ENCODE measurements around the gene JAKMIP3.

The JAKMIP3 gene

GRCh38 chr10:132065491-132066105 is at the start of gene JAKMIP3:
JAKMIP3 (plus strand) TSS chr10:132065946; CDS start chr10:132104809, 38,863 bp downstream.
- Histone ChIP-seq H3K36me3 (no peaks in the 10 kb centered on the region), H3K4me3 (peak within 1 kb of the TSS; percentile 39 to 53), H3K27me3 (peaks cover 0 to 7% of the 10 kb centered on the region in 2 donors), H3K9me3 (no peaks in the 10 kb centered on the region), H3K27ac (peak within 1 kb of the TSS in 1 of 2 donors; percentile 35), H3K4me1 (peaks cover 0 to 15% (median 9%) of the 10 kb centered on the region in 4 donors)
- peak; percentile 32 to 74 for DNase-seq
- intact Hi-C loops (cut with DNase I; ENCODE audit: low total_unique reads) = no loop called here
- TF ChIP-seq, protein P1, sequence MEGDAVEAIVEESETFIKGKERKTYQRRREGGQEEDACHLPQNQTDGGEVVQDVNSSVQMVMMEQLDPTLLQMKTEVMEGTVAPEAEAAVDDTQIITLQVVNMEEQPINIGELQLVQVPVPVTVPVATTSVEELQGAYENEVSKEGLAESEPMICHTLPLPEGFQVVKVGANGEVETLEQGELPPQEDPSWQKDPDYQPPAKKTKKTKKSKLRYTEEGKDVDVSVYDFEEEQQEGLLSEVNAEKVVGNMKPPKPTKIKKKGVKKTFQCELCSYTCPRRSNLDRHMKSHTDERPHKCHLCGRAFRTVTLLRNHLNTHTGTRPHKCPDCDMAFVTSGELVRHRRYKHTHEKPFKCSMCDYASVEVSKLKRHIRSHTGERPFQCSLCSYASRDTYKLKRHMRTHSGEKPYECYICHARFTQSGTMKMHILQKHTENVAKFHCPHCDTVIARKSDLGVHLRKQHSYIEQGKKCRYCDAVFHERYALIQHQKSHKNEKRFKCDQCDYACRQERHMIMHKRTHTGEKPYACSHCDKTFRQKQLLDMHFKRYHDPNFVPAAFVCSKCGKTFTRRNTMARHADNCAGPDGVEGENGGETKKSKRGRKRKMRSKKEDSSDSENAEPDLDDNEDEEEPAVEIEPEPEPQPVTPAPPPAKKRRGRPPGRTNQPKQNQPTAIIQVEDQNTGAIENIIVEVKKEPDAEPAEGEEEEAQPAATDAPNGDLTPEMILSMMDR (IDR thresholded peaks at IDR 0.05) = no peak

GRCh38 chr10:132016514-132016913 is 49.2 kb upstream of the JAKMIP3 start:
- H3K27ac ChIP-seq = no peak overlapping the region
- no peaks in the 10 kb centered on the region for H3K4me1 ChIP-seq
- intact Hi-C loops (cut with DNase I; ENCODE audit: low total_unique reads) = no loop called here
- no peaks in the 10 kb centered on the region for H3K27me3 ChIP-seq
- no peaks in the 10 kb centered on the region for H3K9me3 ChIP-seq
- TF ChIP-seq, protein P1 (IDR thresholded peaks at IDR 0.05) = no peak
- DNase-seq = no peak
- H3K36me3 ChIP-seq = no peaks in the 10 kb centered on the region
- H3K4me3 ChIP-seq = no peak overlapping the region

GRCh38 chr10:132018446-132018845 is 47.3 kb upstream of the JAKMIP3 start:
- TF ChIP-seq, protein P1 (IDR thresholded peaks at IDR 0.05) = no peak
- no peaks in the 10 kb centered on the region for H3K36me3 ChIP-seq
- peaks cover 0 to 12% of the 10 kb centered on the region in 2 donors for H3K27me3 ChIP-seq
- no peak overlapping the region for H3K4me3 ChIP-seq
- H3K4me1 ChIP-seq = peaks cover 0 to 7% (median 2%) of the 10 kb centered on the region in 4 donors
- H3K27ac ChIP-seq = no peak overlapping the region
- no peak for DNase-seq
- H3K9me3 ChIP-seq = no peaks in the 10 kb centered on the region
- intact Hi-C loops (cut with DNase I; ENCODE audit: low total_unique reads) = no loop called here

DNA sequence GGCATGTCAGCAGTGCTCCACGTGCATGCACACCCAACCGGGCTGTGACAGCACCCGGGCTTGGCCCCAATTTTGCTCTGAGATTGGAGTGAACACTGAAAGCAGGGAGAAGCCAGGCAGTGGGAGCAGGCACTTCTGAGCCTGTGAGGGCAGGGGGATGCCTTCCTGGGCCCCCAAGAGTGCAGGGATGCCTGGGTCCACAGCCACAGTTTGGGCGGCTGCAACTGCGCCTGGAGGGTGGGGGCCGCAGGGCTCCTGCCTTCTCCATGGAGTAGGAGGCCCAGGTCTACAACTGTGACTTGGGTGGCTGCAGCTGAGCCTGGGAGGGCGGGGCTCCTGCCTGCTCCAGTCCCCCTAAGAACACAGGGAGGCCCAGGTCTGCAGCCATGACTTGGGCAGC is 46.4 kb upstream of the JAKMIP3 start:
- Histone ChIP-seq H3K27ac (no peak overlapping the region), H3K4me3 (no peak overlapping the region), H3K4me1 (peaks cover 0 to 9% (median 4%) of the 10 kb centered on the region in 4 donors), H3K27me3 (peaks cover 0 to 20% of the 10 kb centered on the region in 2 donors), H3K9me3 (no peaks in the 10 kb centered on the region), H3K36me3 (no peaks in the 10 kb centered on the region)
- DNase-seq = no peak
- intact Hi-C loops (cut with DNase I; ENCODE audit: low total_unique reads) = no loop called here
- TF ChIP-seq, protein P1 (IDR thresholded peaks at IDR 0.05) = no peak

GRCh38 chr10:132020456-132020855 is 45.3 kb upstream of the JAKMIP3 start:
- no peaks in the 10 kb centered on the region for H3K36me3 ChIP-seq
- no peak overlapping the region for H3K4me3 ChIP-seq
- TF ChIP-seq, protein P1 (IDR thresholded peaks at IDR 0.05) = no peak
- no peaks in the 10 kb centered on the region for H3K9me3 ChIP-seq
- H3K27ac ChIP-seq = no peak overlapping the region
- intact Hi-C loops (cut with DNase I; ENCODE audit: low total_unique reads) = no loop called here
- peaks cover 0 to 26% of the 10 kb centered on the region in 2 donors for H3K27me3 ChIP-seq
- peaks cover 0 to 9% (median 4%) of the 10 kb centered on the region in 4 donors for H3K4me1 ChIP-seq
- DNase-seq = no peak
